ENCODE data around the gene ZNF296.
A peak's percentile ranks its signal among the peaks of the same experiment; 100 is the strongest.

ZNF296 gene

GRCh38 chr19:45103156-45103507, 26.9 kb upstream of the ZNF296 start:
- peak; percentile 19 to 58 (median 26) for DNase-seq

- DNase-seq: no peak
Observed at GRCh38 chr19:45102481-45102880, 26.2 kb upstream of the ZNF296 start.

- no peak for DNase-seq
Observed at GRCh38 chr19:45101806-45102205, 25.5 kb upstream of the ZNF296 start.

GRCh38 chr19:45100846-45101252, 24.6 kb upstream of the ZNF296 start:
- no peak for DNase-seq

- no peak for DNase-seq
Observed at GRCh38 chr19:45100201-45100600, 23.9 kb upstream of the ZNF296 start.

GRCh38 chr19:45099467-45100191, 23.4 kb upstream of the ZNF296 start:
- no peak for DNase-seq

GRCh38 chr19:45098521-45099466, 22.5 kb upstream of the ZNF296 start:
- no peak for DNase-seq

- DNase-seq: no peak
Observed at GRCh38 chr19:45097776-45098520, 21.7 kb upstream of the ZNF296 start.

- DNase-seq: no peak
Observed at GRCh38 chr19:45097450-45097775, 21.1 kb upstream of the ZNF296 start.

GRCh38 chr19:45096700-45097099, 20.4 kb upstream of the ZNF296 start:
- no peak for DNase-seq

GRCh38 chr19:45095496-45096413, 19.5 kb upstream of the ZNF296 start:
- DNase-seq: no peak

- DNase-seq: no peak
Observed at GRCh38 chr19:45094707-45095106, 18.4 kb upstream of the ZNF296 start.

- DNase-seq: no peak
Observed at GRCh38 chr19:45094137-45094536, 17.9 kb upstream of the ZNF296 start.

GRCh38 chr19:45092747-45093678, 16.7 kb upstream of the ZNF296 start, which contains the start of gene PPP1R37:
Gene PPP1R37 (plus strand): TSS chr19:45093179. CDS start chr19:45093326, 147 bp downstream.
- DNase-seq: peak; percentile 86 to 96 (median 92)

- peak; percentile 90 to 98 (median 94) for DNase-seq
Observed at GRCh38 chr19:45091031-45091923, 15.0 kb upstream of the ZNF296 start.

- DNase-seq: no peak
Observed at GRCh38 chr19:45090606-45091005, 14.3 kb upstream of the ZNF296 start.

- no peak for DNase-seq
Observed at GRCh38 chr19:45090034-45090433, 13.8 kb upstream of the ZNF296 start.

- DNase-seq: peak in 3 of 6 experiments; percentile 7 to 22 (median 11)
Observed at GRCh38 chr19:45087531-45087930, 11.3 kb upstream of the ZNF296 start.

GRCh38 chr19:45086480-45086879, 10.2 kb upstream of the ZNF296 start:
- DNase-seq: no peak

GRCh38 chr19:45082170-45082569, 5.9 kb upstream of the ZNF296 start:
- no peak for DNase-seq

Measured in stimulated activated naive CD4-positive, alpha-beta T cell (primary cell).